ENCODE measurements around the gene TDRD12.

- TF ChIP-seq, protein P1, sequence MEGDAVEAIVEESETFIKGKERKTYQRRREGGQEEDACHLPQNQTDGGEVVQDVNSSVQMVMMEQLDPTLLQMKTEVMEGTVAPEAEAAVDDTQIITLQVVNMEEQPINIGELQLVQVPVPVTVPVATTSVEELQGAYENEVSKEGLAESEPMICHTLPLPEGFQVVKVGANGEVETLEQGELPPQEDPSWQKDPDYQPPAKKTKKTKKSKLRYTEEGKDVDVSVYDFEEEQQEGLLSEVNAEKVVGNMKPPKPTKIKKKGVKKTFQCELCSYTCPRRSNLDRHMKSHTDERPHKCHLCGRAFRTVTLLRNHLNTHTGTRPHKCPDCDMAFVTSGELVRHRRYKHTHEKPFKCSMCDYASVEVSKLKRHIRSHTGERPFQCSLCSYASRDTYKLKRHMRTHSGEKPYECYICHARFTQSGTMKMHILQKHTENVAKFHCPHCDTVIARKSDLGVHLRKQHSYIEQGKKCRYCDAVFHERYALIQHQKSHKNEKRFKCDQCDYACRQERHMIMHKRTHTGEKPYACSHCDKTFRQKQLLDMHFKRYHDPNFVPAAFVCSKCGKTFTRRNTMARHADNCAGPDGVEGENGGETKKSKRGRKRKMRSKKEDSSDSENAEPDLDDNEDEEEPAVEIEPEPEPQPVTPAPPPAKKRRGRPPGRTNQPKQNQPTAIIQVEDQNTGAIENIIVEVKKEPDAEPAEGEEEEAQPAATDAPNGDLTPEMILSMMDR (IDR thresholded peaks at IDR 0.05) = no peak
- TF ChIP-seq POLR2A (IDR thresholded peaks at IDR 0.05) = no peak
Measured at GRCh38 chr19:32862741-32863140, 143.2 kb downstream of the TDRD12 start.

Data from thyroid gland (tissue), 4 donors.